Kidney (tissue), 22 donors: Measurements from ENCODE around the gene NPAS3. TPM values are rescaled to one million over a fixed set of nuclear protein-coding genes. Genes with fewer than 3 reads are reported as not detected.
A peak's percentile ranks its signal among the peaks of the same experiment; 100 is the strongest.

Experiments used
- DNase-seq, 5 donors: peaks; one replicate each; pipeline ENCODE4 v3.0.0-alpha.2; 2013 to 2020
- FAIRE-seq: peaks from 2 replicates; lab custom pipeline; 2012; peaks lifted over from hg19 to GRCh38; lab: Jason Lieb, UNC
- H3K27ac ChIP-seq, 2 donors: one replicate each; pipeline ENCODE4 v1.7.0; 2013; ENCODE audit warnings: low read depth in 2 of 2, low read length in 2 of 2, inconsistent platforms in 1 of 2
- H3K27me3 ChIP-seq: one replicate; pipeline ENCODE4 v1.7.1; 2013; ENCODE audit warnings: low read length, inconsistent platforms; ENCODE audit not compliant: control insufficient read depth, insufficient read depth
- H3K36me3 ChIP-seq, 3 donors: one replicate each; pipeline versions ENCODE4 v1.7.0 to v1.7.1; 2013; ENCODE audit warnings: low read length in 3 of 3, control low read depth in 1 of 3, inconsistent platforms in 1 of 3; ENCODE audit not compliant: insufficient read depth in 3 of 3, control insufficient read depth in 2 of 3
- H3K4me1 ChIP-seq, 3 donors: one replicate each; pipeline versions ENCODE4 v1.7.0 to v1.7.1; 2013; ENCODE audit warnings: low read length in 3 of 3, inconsistent platforms in 1 of 3, low read depth in 1 of 3; ENCODE audit not compliant: control insufficient read depth in 2 of 3, insufficient read depth in 2 of 3
- H3K4me3 ChIP-seq, 3 donors: one replicate each; pipeline versions ENCODE4 v1.7.0 to v1.8.1; 2013; ENCODE audit warnings: low read length in 3 of 3, control low read depth in 1 of 3, inconsistent platforms in 1 of 3
- H3K9ac ChIP-seq, 3 donors: one replicate each; pipeline versions ENCODE4 v1.7.0 to v1.7.1; 2013; ENCODE audit warnings: low read length in 3 of 3, control low read depth in 1 of 3, inconsistent platforms in 1 of 3
- H3K9me3 ChIP-seq, 3 donors: one replicate each; pipeline versions ENCODE4 v1.7.0 to v1.7.1; 2013; ENCODE audit warnings: low read length in 3 of 3, control low read depth in 1 of 3, inconsistent platforms in 1 of 3; ENCODE audit not compliant: control insufficient read depth in 2 of 3, insufficient read depth in 1 of 3
- CTCF ChIP-seq: IDR thresholded peaks from 3 replicates; pipeline ENCODE4 v1.5.1; 2012; ENCODE audit warnings: mild to moderate bottlenecking, moderate library complexity, borderline replicate concordance; ENCODE audit not compliant: insufficient read depth; ENCODE audit errors: extremely low read depth
- intact Hi-C: fragments of 100-400 bp; cut with DNase I; formaldehyde crosslinking; loops from one replicate; pipeline ENCODE4 v1.11.1; 2022
- long read RNA-seq, 10 donors: library from polyadenylated mRNA in 1 of 10; unstranded in 1 of 10; transcript quantifications; one replicate each; pipeline ENCODE4 v2.0.0 and lab custom pipeline, GENCODE V29; 2021 to 2026
- polyA plus RNA-seq: library from polyadenylated mRNA; stranded (reverse); fragments of 350-450 nt; fragmentation: Illumina TruSeq; extraction: RNeasy Lipid Tissue Mini Kit (QIAGEN cat#74804); gene quantifications from one replicate; pipeline ENCODE4 v1.2.3, GENCODE V29; 2014; ENCODE audit warnings: low read depth, low replicate concordance; ENCODE audit not compliant: insufficient read depth
- total RNA-seq: library from RNA; stranded (reverse); fragmentation: NEBNext Ultra II Directional; extraction: Animal tissue kit (Norgen Biotek cat#: 25700); gene quantifications from one replicate; pipeline ENCODE4 v1.2.1, GENCODE V29; 2021
- donor health status: control.
- donor health status: control.
- donor health status: control.
- donor health status: control.
- donor health status: control.
- donor health status: DM: yes; HTN: yes; CAD: no.
- donor health status: Normal renal cell carcinoma (clear cell type).

NPAS3 gene
- total RNA-seq, result 5.0 TPM
- polyA plus RNA-seq, result 0.82 TPM
- long read RNA-seq, donor 1, result 0 reads
- long read RNA-seq, donor 2, result 0 reads
- long read RNA-seq, donor 3, partial matches to known transcripts, result 0 of 1 reads
- long read RNA-seq, donor 3, other reads (novel, unspliced or antisense), result 0 of 1 reads
- long read RNA-seq, donor 4, result 0 reads
- long read RNA-seq, donor 5, result 0 reads
- long read RNA-seq, donor 6, result 0 reads
- long read RNA-seq, donor 7, partial matches to known transcripts, result 0 of 3 reads
- long read RNA-seq, donor 7, other reads (novel, unspliced or antisense), result 3 of 3 reads
- long read RNA-seq, donor 8, result 0 reads
- long read RNA-seq, donor 9, result 0 reads
- long read RNA-seq, donor 10, result 0 reads

- FAIRE-seq (no peak), DNase-seq (peak in 2 of 5 donors; percentile 33 to 69)
- Histone ChIP-seq H3K9ac (peak within 1 kb of the TSS in 1 of 3 donors; percentile 64), H3K27ac (peak within 1 kb of the TSS; percentile 47), H3K4me1 (peaks cover 0 to 13% (median 0%) of the 10 kb centered on the region in 3 donors), H3K36me3 (no peaks in the 10 kb centered on the region), H3K9me3 (no peaks in the 10 kb centered on the region), H3K27me3 (peaks cover 20% of the 10 kb centered on the region), H3K4me3 (peak within 1 kb of the TSS; percentile 54 to 70 (median 59))
- intact Hi-C loops, result no loop called here
- no peak for TF ChIP-seq CTCF
Observed at GRCh38 chr14:32938719-32939253, at the start of gene NPAS3. NPAS3 (plus strand) TSS chr14:32938879.

- intact Hi-C loops, result no loop called here
- Histone ChIP-seq H3K9ac (peak overlapping the region; percentile 60 to 74 (median 64)), H3K27me3 (no peaks in the 10 kb centered on the region), H3K36me3 (no peaks in the 10 kb centered on the region), H3K9me3 (no peaks in the 10 kb centered on the region), H3K4me3 (peak overlapping the region; percentile 80 to 93 (median 85)), H3K4me1 (peaks cover 0 to 5% (median 0%) of the 10 kb centered on the region in 3 donors), H3K27ac (peak overlapping the region; percentile 40 to 89)
- TF ChIP-seq CTCF, result no peak
- no peak for FAIRE-seq
- DNase-seq, result peak in 2 of 5 donors; percentile 76
Observed at GRCh38 chr14:32896979-32897697, 41.5 kb upstream of the NPAS3 start.

- peak overlapping the region in 1 of 2 donors; percentile 89 for H3K27ac ChIP-seq
Observed at GRCh38 chr14:32897698-32898064, 41.0 kb upstream of the NPAS3 start.

More at GRCh38 chr14:32897698-32898064, 41.0 kb upstream of the NPAS3 start:
- H3K9ac ChIP-seq, result peak overlapping the region; percentile 60 to 74 (median 64)
- no peaks in the 10 kb centered on the region for H3K27me3 ChIP-seq
- FAIRE-seq (no peak), DNase-seq (no peak)
- H3K4me1 ChIP-seq, result peaks cover 0 to 5% (median 0%) of the 10 kb centered on the region in 3 donors
- intact Hi-C loops, result no loop called here
- H3K4me3 ChIP-seq, result peak overlapping the region; percentile 80 to 93 (median 85)
- no peaks in the 10 kb centered on the region for H3K9me3 ChIP-seq
- no peak for TF ChIP-seq CTCF
- no peaks in the 10 kb centered on the region for H3K36me3 ChIP-seq
